Effector memory CD4-positive, alpha-beta T cell (primary cell): ENCODE measurements around the gene FRMPD2.
"Not testable (repeated sequence)": the region's sequence is repeated elsewhere in the genome, so short reads cannot be mapped to it uniquely, and the experiment has no call there.

Source experiments
- DNase-seq, 3 donors: peaks; one replicate each; pipeline ENCODE4 v3.0.0-alpha.2; 2020
- H3K27ac ChIP-seq: 2 replicates; pipeline ENCODE4 v1.7.0; 2013; ENCODE audit warnings: mild to moderate bottlenecking, low read length, moderate library complexity; ENCODE audit not compliant: insufficient read depth, poor library complexity, severe bottlenecking
- H3K27me3 ChIP-seq: replicated peaks from 2 replicates; pipeline ENCODE4 v1.7.0; 2013; ENCODE audit warnings: mild to moderate bottlenecking, low read length; ENCODE audit not compliant: insufficient read depth, control insufficient read depth, poor library complexity, severe bottlenecking
- H3K36me3 ChIP-seq: 2 replicates; pipeline ENCODE4 v1.7.0; 2013; ENCODE audit warnings: mild to moderate bottlenecking, low read length, moderate library complexity; ENCODE audit not compliant: control insufficient read depth, insufficient read depth
- H3K4me1 ChIP-seq: 2 replicates; pipeline ENCODE4 v1.7.0; 2013; ENCODE audit warnings: low read length, mild to moderate bottlenecking; ENCODE audit not compliant: control insufficient read depth, insufficient read depth, poor library complexity, severe bottlenecking
- H3K4me3 ChIP-seq: 2 replicates; pipeline ENCODE4 v1.7.0; 2013; ENCODE audit warnings: low read length, low read depth, mild to moderate bottlenecking; ENCODE audit not compliant: insufficient read depth, poor library complexity, severe bottlenecking
- H3K9me3 ChIP-seq: 2 replicates; pipeline ENCODE4 v1.7.0; 2013; ENCODE audit warnings: mild to moderate bottlenecking, low read length, moderate library complexity; ENCODE audit not compliant: control insufficient read depth

The FRMPD2 gene

DNA sequence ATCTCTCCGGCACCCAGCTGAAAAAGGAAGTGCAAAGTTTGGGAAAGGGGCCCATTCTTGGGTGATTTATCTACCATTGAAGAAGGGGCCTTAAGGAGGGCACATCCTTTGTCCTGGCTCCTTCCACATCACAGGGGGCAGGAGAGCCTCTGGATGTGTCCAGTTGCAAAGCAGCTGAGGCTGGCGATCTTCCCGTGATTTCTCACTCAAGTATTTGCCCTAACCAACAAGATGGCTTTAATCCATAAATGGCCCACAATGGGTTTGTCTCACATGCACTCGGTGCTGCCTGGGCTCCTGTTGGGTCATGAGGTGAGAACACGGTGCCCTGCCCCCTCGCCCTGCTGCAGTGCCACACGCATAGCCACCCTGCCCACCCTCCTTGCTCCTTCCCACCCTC lies 14.2 kb upstream of the FRMPD2 start:
- no peaks in the 10 kb centered on the region for H3K4me1 ChIP-seq
- H3K4me3 ChIP-seq: no peak overlapping the region
- H3K9me3 ChIP-seq: no peaks in the 10 kb centered on the region
- no peaks in the 10 kb centered on the region for H3K36me3 ChIP-seq
- DNase-seq: no peak
- H3K27ac ChIP-seq: no peak overlapping the region
- H3K27me3 ChIP-seq: no peaks in the 10 kb centered on the region

DNA sequence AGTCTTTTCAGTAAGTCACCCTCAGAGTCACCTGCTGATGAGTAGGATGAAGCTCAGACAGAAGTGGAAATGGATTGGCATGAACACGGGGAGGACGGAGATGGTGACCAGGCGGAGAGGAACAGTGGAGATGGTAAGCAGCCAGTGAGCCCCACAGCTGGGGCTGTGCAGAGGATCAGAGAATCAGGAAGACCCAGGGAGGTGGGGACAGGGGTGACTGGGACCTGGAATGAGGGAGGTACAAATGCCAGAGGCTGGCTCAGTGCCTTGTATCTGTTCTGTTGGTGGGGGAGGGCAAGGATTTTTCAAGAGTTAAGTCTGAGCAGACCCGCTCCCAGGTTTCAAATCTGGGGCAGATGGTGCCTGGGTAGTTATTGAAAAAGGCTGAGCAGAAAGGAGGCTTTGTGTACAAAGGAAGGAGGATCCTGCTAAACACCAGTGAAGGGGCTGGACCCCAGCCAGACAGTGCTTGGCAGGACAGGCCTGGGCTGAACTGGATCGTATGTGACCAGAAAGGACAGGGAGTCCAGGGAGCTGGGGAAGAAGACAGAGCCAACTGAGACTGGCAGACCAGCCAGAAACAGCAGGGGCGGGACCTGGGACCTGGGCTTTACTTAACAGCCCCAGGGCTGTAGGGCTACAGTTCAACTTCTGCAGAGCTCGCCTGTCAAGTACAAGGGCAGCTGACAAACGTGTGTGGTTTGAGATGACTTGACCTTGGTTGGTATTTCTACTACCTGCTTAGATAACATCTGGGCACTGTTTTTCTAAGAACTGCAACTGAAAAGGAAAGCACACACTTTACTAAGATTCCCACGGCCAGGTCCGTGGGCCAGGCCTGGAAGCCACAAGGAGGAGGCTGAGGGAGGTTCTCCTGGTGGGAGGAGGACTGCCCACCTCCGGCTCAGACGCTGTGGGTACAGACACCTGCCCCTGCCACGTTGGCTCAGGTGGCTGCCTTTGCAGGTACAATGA lies 13.2 kb upstream of the FRMPD2 start:
- H3K9me3 ChIP-seq: no peaks in the 10 kb centered on the region
- no peak overlapping the region for H3K4me3 ChIP-seq
- no peak overlapping the region for H3K27ac ChIP-seq
- H3K4me1 ChIP-seq: no peaks in the 10 kb centered on the region
- no peaks in the 10 kb centered on the region for H3K27me3 ChIP-seq
- DNase-seq: no peak
- H3K36me3 ChIP-seq: no peaks in the 10 kb centered on the region

DNA sequence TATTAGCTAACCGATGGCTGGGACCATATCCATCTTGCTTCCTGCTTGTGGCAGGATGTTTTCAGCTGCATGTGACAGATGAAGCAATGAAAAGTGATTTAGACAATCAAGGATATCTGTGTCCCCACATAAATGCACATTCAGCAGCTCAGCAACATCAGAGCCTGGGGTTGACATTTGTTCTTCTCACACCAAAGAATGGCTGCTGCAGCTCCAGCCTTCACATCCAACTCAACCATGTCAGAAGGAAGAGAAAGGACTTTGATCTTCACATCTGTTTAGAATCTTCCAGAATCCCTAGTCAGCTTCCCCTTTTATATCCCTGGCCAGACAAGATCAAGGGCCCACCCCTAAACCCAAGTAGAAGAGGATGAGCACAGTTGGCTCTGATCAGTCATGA lies 11.9 kb upstream of the FRMPD2 start:
- no peak for DNase-seq
- H3K4me1 ChIP-seq: no peaks in the 10 kb centered on the region
- no peaks in the 10 kb centered on the region for H3K27me3 ChIP-seq
- H3K9me3 ChIP-seq: no peaks in the 10 kb centered on the region
- no peak overlapping the region for H3K4me3 ChIP-seq
- no peaks in the 10 kb centered on the region for H3K36me3 ChIP-seq
- no peak overlapping the region for H3K27ac ChIP-seq

DNA sequence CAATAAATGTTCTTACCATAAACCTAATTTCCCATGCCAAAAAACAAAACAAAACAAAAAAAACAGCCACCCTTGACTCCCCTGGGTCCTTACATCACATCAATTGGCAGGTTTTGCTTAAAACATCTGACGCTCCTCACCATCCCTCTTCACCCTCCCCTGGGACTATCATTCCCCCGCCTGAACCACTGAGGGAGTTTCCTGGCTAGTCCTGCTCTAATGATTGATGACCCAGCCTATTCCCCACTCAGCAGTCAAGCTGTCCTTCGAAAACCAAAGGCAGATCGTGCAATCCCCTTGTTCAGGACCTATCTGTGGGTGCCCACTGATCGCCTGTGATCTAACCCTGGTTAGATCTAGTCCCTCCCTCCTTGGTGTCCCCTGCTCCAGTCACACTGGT lies 11.2 kb upstream of the FRMPD2 start:
- H3K4me3 ChIP-seq: no peak overlapping the region
- DNase-seq: no peak
- H3K27ac ChIP-seq: no peak overlapping the region
- no peaks in the 10 kb centered on the region for H3K27me3 ChIP-seq
- H3K9me3 ChIP-seq: no peaks in the 10 kb centered on the region
- no peaks in the 10 kb centered on the region for H3K4me1 ChIP-seq
- H3K36me3 ChIP-seq: no peaks in the 10 kb centered on the region

DNA sequence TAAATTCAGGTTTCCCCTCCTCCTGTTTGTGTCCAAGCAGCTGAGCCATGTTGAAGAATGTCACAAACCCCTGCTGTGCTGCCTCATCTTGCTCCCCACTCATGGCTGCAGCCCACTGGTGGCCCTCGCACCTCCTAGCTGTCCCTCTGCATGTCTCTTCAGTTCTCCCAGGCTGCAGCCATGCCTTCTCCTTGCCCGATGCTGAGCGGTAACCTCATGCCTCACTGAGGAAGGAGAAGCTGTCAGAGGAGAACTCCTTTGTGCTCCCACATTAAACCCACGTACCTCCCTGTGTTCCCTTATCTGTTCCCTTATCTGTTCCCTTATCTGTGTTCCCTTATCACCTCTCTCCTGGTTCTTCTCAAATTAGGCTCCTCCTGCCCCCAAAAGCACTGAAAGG lies 10.3 kb upstream of the FRMPD2 start:
- H3K9me3 ChIP-seq: no peaks in the 10 kb centered on the region
- H3K27me3 ChIP-seq: no peaks in the 10 kb centered on the region
- H3K36me3 ChIP-seq: no peaks in the 10 kb centered on the region
- no peak overlapping the region for H3K27ac ChIP-seq
- no peaks in the 10 kb centered on the region for H3K4me1 ChIP-seq
- DNase-seq: no peak
- no peak overlapping the region for H3K4me3 ChIP-seq

DNA sequence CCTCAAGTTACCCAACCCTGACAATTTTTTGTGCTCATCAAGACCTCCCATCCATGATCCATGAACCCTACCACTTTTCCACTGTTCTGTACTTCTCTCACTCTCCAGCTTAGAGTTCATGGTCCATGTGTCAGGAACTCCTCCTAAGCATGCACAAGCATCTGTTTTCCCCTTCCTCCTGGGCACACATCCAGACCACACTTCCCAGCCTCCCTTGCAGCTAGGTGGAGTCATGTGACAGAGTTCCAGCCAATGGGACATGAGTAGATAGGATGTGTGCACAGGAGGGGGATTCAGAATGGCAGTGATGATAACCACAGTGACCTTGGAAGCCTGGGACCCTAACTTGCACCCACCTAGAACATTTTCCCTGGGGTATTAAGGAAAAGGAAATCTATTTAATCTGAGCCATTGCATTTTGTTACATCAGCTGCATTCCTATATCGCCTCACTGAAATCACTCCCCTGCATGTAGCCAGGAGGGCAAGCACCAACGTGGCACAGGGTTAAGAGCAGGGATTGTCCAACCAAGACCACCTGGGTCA lies 9.6 kb upstream of the FRMPD2 start:
- Histone ChIP-seq H3K4me1 (no peaks in the 10 kb centered on the region), H3K36me3 (no peaks in the 10 kb centered on the region), H3K27me3 (no peaks in the 10 kb centered on the region), H3K27ac (no peak overlapping the region), H3K4me3 (no peak overlapping the region), H3K9me3 (no peaks in the 10 kb centered on the region)
- no peak for DNase-seq

DNA sequence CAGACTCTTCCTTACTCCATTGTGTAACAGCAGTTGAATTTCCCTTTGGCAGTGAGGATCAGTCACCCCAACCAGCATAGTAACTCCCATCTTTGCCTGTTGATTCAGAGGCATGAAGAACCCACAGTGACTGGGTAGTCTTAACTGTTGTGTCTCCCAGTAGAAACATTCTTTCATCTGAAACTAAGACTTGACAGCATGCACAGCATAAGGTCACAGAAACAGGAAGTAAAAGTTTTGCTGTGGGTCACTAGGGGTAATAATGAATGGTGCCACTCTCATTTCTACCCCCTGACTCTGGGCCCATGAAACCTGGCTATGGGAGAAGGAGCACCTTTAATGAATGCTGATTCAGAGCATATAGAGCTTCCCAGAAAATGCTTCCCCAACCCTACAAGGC lies 8.3 kb upstream of the FRMPD2 start:
- H3K9me3 ChIP-seq: no peaks in the 10 kb centered on the region
- no peak overlapping the region for H3K4me3 ChIP-seq
- DNase-seq: no peak
- H3K27ac ChIP-seq: no peak overlapping the region
- H3K36me3 ChIP-seq: no peaks in the 10 kb centered on the region
- H3K4me1 ChIP-seq: no peaks in the 10 kb centered on the region
- H3K27me3 ChIP-seq: no peaks in the 10 kb centered on the region

DNA sequence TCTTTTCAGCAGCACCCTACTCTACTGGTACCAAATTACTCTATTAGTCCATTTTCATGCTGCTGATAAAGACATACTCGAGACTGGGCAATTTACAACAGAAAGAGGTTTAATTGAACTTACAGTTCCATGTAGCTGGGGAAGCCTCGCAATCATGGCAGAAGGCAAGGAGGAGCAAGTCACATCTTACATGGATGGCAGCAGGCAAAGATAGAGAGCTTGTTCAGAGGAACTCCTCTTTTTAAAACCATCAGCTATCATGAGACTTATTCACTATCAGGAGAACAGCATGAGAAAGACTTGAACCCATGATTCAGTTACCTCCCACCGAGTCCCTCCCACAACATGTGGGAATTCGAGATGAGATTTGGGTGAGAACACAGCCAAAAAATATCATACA lies 7.2 kb upstream of the FRMPD2 start:
- not testable (repeated sequence) for H3K4me3 ChIP-seq, H3K9me3 ChIP-seq, H3K4me1 ChIP-seq, H3K27me3 ChIP-seq, DNase-seq, H3K36me3 ChIP-seq, H3K27ac ChIP-seq

DNA sequence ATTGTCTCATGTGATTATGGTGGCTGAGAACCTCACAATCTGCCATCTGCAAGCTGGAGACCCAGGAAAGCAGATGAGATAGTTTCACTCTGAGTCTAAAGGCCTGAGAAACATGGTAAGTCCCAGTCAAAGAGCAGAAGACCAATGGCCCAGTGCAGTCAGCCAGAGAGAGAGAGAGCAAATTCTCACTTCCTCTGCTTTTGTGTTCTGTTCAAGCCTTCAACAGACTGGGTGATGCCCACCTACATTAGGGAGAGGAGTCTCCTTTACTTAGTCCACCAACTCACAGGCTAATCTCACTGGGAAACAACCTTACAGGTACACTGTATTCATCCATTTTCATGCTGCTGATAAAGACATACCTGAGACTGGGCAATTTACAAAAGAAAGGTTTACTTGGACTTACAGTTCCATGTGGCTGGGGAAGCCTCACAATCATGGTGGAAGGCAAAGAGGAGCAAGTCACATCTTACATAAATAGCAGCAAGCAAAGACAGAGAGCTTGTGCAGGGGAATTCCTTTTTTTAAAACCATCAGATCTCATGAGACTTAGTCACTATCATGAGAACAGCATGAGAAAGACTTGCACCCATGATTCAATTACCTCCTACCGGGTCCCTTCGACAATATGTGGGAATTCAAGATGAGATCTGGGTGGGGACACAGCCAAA lies 4.7 kb upstream of the FRMPD2 start:
- Histone ChIP-seq H3K36me3 (no peaks in the 10 kb centered on the region), H3K4me1 (no peaks in the 10 kb centered on the region), H3K27me3 (no peaks in the 10 kb centered on the region), H3K4me3 (no peak overlapping the region), H3K9me3 (no peaks in the 10 kb centered on the region), H3K27ac (no peak overlapping the region)
- no peak for DNase-seq

DNA sequence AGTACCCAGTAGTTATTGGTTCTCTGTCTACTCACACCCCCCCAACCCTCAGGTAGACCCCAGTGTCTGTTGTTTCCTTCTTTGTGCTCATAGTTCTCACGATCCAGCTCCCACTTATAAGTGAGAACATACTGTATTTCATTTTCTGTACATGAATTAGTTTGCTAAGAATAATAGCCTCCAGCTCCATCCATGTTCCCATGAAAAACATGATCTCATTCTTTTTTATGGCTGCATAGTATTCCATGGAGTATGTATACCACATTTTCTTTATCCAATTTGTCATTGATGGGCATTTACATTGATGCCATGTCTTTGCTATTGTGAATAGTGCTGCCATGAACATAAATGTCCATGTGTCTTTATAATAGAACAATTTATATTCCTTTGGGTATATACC lies 2.6 kb upstream of the FRMPD2 start:
- Histone ChIP-seq H3K9me3 (no peaks in the 10 kb centered on the region), H3K4me1 (no peaks in the 10 kb centered on the region), H3K4me3 (no peak overlapping the region), H3K36me3 (no peaks in the 10 kb centered on the region), H3K27me3 (no peaks in the 10 kb centered on the region), H3K27ac (no peak overlapping the region)
- DNase-seq: no peak
